Measurements from ENCODE around the gene GTF2IRD1.
A peak's percentile ranks its signal among the peaks of the same experiment; 100 is the strongest.
"Not testable (repeated sequence)": the region's sequence is repeated elsewhere in the genome, so short reads cannot be mapped to it uniquely, and the experiment has no call there.

The GTF2IRD1 gene

GRCh38 chr7:74515276-74515675, 61.6 kb downstream of the GTF2IRD1 start:
- DNase-seq (ENCODE audit: low spot score): no peak

DNA sequence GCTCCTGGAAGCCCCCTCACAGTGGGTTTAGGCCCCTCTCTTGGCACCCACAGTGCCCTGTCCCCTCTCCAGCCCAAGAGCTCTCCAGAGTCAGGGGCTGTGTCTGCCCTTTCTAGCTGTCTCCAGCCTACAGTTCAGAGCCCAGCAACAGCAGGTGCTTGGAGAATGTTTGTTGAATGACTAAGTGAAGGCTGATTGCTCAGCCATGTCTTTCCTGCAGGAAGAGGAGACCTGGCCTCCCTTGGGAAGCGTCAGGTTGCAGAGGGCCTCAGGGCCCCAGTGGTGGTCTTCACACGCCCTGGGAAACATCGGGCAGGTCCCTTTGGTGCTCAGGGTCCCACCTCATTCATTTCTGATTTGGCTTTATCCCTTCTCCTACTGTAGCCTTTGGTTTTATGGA, 62.5 kb downstream of the GTF2IRD1 start:
- no peak for DNase-seq (ENCODE audit: low spot score)

DNA sequence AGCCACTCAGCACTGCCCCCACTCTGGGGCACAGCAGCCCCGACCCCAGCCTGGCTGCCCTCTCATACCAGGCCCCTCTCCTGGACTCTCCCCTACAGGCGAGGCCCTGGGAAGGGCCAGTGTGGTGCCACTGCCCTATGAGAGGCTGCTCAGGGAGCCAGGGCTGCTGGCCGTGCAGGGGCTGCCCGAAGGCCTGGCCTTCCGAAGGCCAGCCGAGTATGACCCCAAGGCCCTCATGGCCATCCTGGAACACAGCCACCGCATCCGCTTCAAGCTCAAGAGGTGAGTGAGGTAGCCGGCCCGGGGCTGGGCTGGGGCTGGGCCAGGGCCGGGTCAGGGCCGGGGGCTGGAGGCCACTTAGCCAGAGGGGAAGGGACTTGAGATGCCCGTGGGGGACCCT, 64.3 kb downstream of the GTF2IRD1 start:
- no peak for DNase-seq (ENCODE audit: low spot score)

GRCh38 chr7:74518654-74519053, 64.9 kb downstream of the GTF2IRD1 start:
- DNase-seq (ENCODE audit: low spot score): no peak

DNA sequence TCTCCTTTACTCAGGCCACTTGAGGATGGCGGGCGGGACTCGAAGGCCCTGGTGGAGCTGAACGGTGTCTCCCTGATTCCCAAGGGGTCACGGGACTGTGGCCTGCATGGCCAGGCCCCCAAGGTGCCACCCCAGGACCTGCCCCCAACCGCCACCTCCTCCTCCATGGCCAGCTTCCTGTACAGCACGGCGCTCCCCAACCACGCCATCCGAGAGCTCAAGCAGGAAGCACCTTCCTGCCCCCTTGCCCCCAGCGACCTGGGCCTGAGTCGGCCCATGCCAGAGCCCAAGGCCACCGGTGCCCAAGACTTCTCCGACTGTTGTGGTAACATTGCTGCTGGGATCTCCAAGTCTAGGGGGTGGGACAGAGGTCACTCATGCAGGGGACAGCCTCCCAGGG, 65.7 kb downstream of the GTF2IRD1 start:
- DNase-seq (ENCODE audit: low spot score): no peak

- DNase-seq (ENCODE audit: low spot score): no peak
These were observed 68.1 kb downstream of the GTF2IRD1 start for GRCh38 chr7:74521855-74522254.

GRCh38 chr7:74522281-74522905, 68.7 kb downstream of the GTF2IRD1 start:
- DNase-seq (ENCODE audit: low spot score): no peak

- DNase-seq (ENCODE audit: low spot score): no peak
These were observed 69.3 kb downstream of the GTF2IRD1 start for GRCh38 chr7:74523015-74523414.

DNA sequence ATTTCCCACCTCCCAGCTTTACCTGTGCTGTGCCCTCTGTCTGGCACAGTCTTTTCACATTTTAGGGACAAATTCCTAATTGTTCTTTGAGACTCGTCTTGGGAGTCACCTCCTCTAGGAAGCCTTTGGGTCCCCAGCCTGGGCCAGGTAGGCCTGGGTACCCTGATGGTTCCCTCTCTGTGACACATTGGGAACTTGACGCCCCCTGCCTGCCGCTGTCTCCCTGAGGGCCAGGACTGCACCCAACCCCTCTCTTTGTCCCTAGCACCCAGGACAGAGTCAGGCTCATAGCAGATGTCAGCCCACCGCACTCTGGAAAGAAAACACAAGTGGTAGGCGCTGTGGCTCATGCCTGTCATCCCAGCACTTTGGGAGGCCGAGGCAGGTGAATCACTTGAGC, 71.4 kb downstream of the GTF2IRD1 start:
- no peak for DNase-seq (ENCODE audit: low spot score)

DNA sequence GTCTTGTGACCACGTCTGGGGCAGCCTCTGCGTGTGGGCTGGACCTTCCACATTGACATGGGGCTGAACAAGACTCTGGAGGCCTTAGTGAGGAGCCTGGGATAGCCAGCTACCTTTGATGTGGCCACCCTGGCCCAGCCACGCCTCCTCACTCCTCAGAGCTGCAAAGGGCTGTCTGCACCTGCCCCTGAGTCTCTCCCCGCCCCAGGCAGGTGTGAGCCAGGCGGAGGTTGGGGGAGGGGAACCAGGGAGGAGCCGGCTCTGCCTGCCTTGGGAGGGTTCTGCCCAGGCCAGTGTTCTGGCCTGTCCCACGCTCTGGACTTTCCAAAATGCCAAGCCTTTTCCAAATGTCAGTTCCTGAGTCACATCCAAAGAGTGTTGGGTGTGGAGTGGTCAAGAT, 72.2 kb downstream of the GTF2IRD1 start:
- DNase-seq (ENCODE audit: low spot score): peak; percentile 51

GRCh38 chr7:74526780-74527179, 73.1 kb downstream of the GTF2IRD1 start:
- no peak for DNase-seq (ENCODE audit: low spot score)

GRCh38 chr7:74527842-74528241, 74.1 kb downstream of the GTF2IRD1 start:
- peak; percentile 58 for DNase-seq (ENCODE audit: low spot score)

GRCh38 chr7:74528773-74529172, 75.1 kb downstream of the GTF2IRD1 start:
- DNase-seq (ENCODE audit: low spot score): not testable (repeated sequence)

DNA sequence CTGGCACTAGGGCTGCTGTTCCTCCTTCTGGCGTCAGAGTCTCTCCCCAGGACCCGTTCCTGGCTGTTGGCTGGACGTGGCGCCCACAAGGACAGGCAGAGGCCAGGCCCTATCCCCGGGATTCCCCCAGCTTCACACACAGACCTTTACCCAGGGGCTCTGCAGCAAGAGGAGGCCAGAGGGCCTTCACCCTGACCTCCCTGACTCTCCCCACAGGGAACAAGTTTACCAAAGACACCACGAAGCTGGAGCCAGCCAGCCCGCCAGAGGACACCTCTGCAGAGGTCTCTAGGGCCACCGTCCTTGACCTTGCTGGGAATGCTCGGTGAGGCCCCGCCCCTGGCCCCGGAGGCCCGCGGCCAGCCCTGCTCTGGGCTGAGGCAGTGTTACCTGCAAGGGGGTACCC, 82.2 kb downstream of the GTF2IRD1 start:
- no peak for DNase-seq (ENCODE audit: low spot score)

- DNase-seq (ENCODE audit: low spot score): not testable (repeated sequence)
These were observed 88.2 kb downstream of the GTF2IRD1 start for GRCh38 chr7:74541937-74542336.

- DNase-seq (ENCODE audit: low spot score): no peak
These were observed 88.9 kb downstream of the GTF2IRD1 start for GRCh38 chr7:74542558-74543117.

DNA sequence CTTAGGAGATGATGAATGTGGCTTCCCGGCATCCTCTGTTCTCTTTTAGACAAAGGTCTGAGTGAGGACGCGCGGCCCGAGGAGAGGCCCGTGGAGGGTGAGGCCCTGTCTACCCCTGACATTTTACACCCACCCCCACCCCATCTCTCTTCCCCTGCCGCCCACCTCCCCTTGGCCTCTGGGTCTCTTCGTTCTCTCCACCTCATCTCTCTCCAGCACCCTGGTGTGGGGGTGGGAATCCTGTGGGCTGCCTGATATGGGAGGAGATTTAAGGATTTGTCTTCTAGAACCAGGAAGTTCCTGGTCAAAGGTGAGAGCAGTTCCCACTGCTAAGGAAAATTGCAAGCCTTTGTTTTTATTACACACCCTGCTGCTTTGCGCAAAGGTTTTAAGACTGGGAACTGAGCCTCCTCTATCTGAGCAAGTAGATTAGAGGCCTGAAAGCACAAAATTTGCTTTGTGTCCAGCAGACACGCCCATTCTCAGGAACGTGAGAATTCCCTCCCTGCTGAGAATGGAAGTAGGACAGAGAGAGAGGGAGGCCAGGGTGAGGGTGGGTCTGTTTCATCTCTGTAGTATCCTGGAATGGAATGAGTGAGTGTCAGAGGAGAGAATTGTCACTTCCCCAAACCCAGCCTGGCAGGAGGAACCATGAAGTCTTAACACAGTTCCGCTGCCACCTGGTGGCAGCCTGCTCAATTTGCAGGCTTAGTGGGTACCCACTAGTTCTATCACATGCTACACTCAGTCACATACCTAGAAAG, 91.2 kb downstream of the GTF2IRD1 start:
- peak; percentile 49 for DNase-seq (ENCODE audit: low spot score)

DNA sequence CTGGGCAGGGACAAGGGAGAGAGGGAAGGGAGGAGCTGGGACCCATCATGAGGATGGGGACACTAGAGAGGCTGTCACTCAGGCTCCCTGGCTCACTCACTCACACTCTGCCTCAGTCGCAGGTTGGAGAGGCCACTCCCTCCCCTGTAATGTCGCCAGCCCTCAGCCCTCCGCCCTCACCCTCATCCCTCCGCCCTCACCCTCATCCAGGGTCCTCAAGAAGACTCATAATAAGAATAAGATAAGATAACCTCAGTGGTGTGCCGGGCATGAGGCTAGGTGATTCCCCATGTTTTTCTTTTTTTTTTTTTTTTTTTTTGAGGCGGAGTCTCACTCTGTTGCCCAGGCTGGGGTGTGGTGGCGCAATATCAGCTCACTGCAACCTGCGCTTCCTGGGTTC, 92.2 kb downstream of the GTF2IRD1 start:
- no peak for DNase-seq (ENCODE audit: low spot score)

DNA sequence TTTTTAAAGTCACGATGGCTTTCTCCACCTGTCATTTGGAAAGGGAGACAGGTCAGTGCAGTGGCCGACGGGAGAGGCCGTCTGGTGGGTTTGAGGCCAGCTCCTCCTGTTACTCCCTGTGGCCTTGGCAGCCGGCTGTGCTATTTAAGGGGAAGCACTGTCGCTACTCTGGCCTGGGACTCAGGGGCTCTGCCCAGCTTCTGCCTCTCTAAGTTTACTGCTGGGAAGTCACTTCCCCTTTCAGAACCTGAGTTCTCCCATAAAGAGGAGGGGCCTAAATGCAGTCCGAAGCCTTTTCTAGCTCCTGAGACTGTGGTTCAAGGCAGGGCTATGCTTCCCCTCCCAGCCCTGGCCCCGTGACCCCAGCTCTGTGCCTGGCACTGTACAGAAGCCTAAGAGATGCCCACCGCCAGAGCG, 99.9 kb downstream of the GTF2IRD1 start:
- DNase-seq (ENCODE audit: low spot score): not testable (repeated sequence)

DNA sequence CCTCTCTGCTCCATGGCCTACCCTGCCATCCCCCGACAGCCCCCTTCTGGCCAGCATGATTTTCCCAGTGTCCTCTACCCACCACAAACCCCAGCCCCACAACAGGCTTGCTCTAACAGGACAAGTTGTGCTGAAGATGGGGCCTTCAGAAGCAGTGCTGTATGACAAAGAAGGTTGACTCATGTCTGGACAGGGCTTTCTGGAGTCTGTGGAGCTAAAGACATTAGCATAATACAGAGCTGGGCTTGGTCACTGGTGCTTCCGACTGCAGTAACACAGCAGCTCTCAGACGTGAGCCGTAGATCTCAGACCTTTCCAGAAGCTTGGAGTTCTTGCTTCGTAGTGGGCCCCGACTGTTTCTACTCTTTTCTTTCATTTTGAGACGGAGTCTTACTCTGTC, 100.5 kb downstream of the GTF2IRD1 start:
- DNase-seq (ENCODE audit: low spot score): no peak

DNA sequence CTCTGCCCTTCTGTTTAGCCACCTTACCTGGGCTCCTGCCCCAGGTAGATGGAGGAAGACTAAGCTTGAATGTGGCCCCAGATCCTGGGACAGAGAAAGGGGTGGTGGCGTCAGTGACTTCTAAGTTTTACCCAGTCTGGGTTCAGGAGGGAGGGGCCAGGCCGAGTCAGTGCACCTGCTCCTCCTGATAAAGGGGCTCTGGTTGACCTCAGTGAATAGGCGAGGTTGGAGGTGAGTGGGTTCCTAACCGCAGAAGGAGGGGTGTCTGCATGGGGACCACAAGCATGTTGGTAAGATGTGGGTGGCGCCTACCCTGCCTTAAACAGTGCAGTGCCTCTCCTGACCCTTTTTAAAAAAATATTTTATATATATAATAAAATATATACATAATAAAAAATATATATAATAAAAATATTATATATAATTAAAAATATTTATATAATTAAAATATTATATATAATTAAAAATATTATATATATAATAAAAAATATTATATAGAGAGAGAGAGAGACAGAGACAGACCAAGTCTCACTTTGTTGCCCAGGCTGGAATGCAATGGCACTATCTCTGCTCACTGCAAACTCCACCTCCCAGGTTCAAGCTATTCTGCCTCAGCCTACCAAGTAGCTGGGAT, 106.5 kb downstream of the GTF2IRD1 start:
- DNase-seq (ENCODE audit: low spot score): no peak

GRCh38 chr7:74561898-74562613, 108.3 kb downstream of the GTF2IRD1 start:
- no peak for DNase-seq (ENCODE audit: low spot score)

Data from LoVo (cell line).